ENCODE data around the gene PDE6A.

PDE6A gene

GRCh38 chr5:149979896-149980295 is 35.3 kb upstream of the PDE6A start:
- H3K4me3 ChIP-seq (replicated peaks; ENCODE audit: low read depth, low read length), result no peak overlapping the region
- TF ChIP-seq CTCF (IDR thresholded peaks at IDR 0.05; ENCODE audit: low read depth, low read length, missing control alignments), result no peak
- no peak for DNase-seq (ENCODE audit: extremely low read depth, low read depth)

DNA sequence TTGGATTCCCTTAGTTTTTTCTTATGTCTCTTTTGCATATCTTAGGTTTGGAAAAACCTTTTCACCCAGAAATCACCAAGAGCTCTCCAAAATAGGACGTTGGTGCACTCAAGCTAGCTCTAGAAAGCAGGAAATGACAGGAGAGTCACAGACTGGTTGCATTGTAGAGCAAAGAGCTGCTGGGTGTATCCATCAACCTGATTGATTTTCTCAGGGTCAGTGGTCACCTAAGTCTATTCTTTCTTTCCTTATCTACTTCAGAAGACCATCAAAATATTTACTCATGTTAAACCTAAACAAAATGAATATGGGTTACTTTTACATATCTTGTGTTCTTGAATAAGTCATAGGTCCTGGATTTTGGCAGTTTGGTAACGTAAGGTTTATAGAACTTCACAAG is 30.8 kb upstream of the PDE6A start:
- DNase-seq (ENCODE audit: extremely low read depth, low read depth), result no peak
- no peak overlapping the region for H3K4me3 ChIP-seq (replicated peaks; ENCODE audit: low read depth, low read length)
- TF ChIP-seq CTCF (IDR thresholded peaks at IDR 0.05; ENCODE audit: low read depth, low read length, missing control alignments), result no peak

DNA sequence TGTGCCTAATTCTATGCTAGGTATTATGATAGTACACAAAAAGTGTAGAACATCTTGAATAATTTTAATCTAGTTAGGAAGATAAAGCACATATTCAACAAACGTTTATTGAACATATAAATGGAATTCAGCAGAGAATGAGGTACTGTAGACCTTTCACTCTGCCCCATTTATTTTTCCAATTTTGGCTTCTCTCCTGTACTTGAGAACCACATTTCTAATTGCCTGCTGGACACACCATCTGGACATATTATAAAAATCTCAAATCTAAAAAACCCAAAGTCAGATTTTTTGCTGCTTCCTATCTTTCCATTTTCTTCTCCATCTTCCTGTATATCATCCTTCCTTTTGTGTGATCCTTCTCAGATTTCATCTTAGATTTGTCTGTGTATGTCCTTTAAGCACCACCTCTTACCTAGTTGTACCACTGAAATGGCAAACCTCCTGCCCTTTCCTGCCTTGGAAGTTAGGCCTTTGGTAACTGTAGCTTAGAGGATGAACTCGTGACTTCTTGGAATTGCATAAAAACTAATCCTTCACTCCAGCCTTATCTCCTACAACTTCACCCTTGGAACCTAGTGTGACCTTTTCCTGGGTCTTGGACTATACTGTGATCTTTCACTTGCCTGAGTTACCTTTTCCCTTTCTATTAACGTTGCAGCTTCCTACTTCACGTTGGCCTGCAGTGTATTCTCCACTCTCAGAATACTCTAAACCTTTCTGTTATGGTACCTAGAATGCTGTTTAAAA is 24.8 kb upstream of the PDE6A start:
- no peak overlapping the region for H3K4me3 ChIP-seq (replicated peaks; ENCODE audit: low read depth, low read length)
- TF ChIP-seq CTCF (IDR thresholded peaks at IDR 0.05; ENCODE audit: low read depth, low read length, missing control alignments), result no peak
- DNase-seq (ENCODE audit: extremely low read depth, low read depth), result no peak

DNA sequence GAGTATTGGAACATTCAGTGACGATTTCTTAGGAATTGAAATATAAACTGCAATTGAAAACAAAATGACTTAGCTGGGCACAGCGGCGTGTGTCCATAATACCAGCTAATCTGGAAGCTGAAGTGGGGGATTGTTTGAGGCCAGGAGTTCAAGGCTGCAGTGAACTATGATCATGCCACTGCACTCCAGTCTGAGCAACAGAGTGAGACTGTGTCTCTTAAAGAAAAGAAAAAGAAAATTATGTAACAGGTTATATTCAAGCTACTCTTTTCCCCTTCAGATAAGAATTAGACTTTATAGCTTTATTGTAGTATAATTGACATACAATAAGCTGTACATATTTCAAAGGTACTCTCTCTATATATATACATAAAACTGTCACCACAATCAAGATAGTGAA is 22.4 kb upstream of the PDE6A start:
- no peak for TF ChIP-seq CTCF (IDR thresholded peaks at IDR 0.05; ENCODE audit: low read depth, low read length, missing control alignments)
- H3K4me3 ChIP-seq (replicated peaks; ENCODE audit: low read depth, low read length), result no peak overlapping the region

DNA sequence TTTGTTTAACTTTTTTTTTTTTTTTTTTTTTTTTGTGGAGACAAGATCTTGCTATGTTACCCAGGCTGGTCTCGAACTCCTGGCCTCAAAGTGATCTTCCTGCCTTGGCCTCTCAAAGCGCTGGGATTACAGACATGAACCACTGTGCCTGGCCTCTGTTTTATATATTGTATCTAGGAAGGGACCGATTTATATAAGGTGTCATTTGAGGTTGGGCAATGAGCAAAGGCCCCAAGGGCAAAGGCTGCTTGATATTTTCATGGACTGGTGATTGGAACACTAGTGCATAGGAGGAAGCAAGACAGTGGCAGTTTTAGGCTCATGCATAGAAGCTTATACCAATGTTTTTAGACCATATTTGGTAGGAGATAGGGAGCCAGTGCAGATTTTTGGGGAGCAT is 19.1 kb upstream of the PDE6A start:
- no peak for DNase-seq (ENCODE audit: extremely low read depth, low read depth)
- no peak overlapping the region for H3K4me3 ChIP-seq (replicated peaks; ENCODE audit: low read depth, low read length)
- no peak for TF ChIP-seq CTCF (IDR thresholded peaks at IDR 0.05; ENCODE audit: low read depth, low read length, missing control alignments)

More for the DNA sequence above, 22.4 kb upstream of the PDE6A start:
- no peak for DNase-seq (ENCODE audit: extremely low read depth, low read depth)

DNA sequence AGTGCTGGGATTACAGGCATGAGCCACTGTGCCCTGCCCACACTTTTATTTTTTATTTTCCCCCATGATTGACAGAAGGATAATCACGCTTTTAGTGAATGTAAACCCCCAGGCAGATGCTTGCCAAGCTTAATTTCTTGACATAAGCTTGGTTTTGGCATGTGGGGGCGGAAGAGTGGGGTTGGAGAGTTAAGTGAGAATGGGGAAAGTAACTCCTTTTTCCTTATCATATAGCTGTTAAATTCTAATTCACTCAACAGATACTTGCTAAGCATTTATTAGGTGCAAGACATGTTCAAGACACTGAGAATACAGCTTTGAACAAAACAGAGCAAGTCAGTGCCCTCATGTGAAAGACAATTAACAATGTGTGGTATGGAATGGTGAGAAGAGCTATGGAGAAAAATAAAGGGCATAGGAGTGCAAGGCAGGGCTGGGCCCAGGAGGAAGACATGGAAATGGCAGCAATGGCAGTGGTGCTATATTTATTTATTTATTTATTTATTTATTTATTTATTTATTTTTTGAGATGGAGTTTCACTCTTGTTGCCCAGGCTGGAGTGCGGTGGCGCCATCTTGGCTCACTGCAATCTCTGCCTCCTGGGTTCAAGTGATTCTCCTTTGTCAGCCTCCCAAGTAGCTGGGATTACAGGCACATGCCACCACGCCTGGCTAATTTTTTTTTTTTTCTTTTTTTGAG is 18.2 kb upstream of the PDE6A start:
- no peak overlapping the region for H3K4me3 ChIP-seq (replicated peaks; ENCODE audit: low read depth, low read length)
- no peak for TF ChIP-seq CTCF (IDR thresholded peaks at IDR 0.05; ENCODE audit: low read depth, low read length, missing control alignments)
- DNase-seq (ENCODE audit: extremely low read depth, low read depth), result no peak
